Iris pigment epithelial cell (primary cell): Measurements from ENCODE around the gene PRIMPOL.
"Not testable (repeated sequence)": the region's sequence is repeated elsewhere in the genome, so short reads cannot be mapped to it uniquely, and the experiment has no call there.

ENCODE experiments used
- DNase-seq: peaks from one replicate; pipeline ENCODE4 v3.0.0-alpha.2; 2011; ENCODE audit warnings: low read depth

The PRIMPOL gene

DNA sequence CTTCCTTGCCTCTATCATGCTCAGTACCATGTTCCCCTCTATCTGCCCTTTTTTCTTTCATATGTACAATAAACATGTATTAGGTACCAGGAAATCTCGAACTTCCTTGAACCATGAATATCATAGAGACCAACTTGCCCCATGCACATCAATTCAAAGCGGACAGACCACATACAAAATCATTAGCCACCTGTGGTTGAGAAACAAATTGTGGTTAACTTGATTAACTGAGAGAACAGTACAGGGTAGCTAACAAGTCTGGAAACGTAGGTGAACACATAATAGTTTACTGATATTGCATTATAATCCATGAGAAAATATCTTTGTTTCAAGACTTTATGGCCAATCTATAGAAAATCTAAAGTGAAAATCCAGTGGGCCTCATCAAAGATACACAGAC is 8.5 kb upstream of the PRIMPOL start:
- DNase-seq = no peak

GRCh38 chr4:184641451-184641850 is 8.1 kb upstream of the PRIMPOL start:
- no peak for DNase-seq

DNA sequence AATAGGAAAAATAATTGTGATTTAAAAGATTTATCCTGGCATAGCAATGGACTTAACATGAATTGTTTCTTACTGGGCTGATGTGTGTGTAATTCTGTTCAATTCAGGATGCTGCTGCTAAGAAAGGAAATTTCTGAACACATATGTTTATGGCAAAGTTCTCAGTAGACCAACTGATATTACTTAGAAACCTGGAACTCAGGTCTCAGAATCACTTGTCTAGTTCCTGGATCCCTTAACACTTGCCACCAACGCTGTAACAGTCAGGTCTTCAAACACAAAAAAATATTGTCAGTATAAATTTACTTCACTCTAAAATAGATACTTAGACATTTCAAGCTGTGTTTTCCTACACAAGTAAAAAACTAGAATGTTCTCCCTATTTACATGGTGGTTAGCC is 5.8 kb upstream of the PRIMPOL start:
- DNase-seq = no peak

- no peak for DNase-seq
Measured at GRCh38 chr4:184644553-184645307, 4.8 kb upstream of the PRIMPOL start.

DNA sequence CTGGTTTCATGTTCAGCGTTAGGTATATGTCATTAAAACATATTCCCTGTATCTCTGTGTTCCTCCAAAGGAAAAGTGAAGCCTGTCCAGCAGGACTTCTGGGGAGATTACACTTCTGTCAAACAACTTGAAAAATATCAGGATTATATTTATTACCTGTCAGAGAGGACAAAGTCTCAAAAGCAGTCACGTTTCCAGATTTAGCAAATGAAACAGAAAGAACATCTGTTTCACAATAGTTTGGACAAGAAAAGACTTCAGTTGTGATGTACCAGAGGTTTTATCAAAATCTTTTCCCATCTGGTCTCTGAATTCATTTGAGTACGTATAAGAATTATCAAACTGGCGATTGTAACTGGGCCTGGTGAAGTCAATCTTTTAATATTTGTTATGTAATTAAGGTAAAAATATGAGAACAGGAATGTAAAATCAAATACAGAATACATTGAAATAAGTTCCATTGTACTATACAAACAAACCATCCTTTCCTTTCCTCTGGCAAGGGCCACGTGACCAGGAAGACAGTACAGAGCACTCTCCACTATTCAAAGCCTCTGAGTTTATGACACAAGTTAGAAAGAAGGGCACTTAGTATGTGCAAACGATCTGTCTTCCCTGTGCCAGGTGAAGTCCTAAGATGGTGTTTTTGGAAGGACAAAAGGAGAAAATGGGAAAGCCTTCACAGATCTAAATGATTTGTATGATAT is 3.5 kb upstream of the PRIMPOL start:
- DNase-seq = no peak

GRCh38 chr4:184647266-184648053 is 2.1 kb upstream of the PRIMPOL start:
- DNase-seq = peak; percentile 65

DNA sequence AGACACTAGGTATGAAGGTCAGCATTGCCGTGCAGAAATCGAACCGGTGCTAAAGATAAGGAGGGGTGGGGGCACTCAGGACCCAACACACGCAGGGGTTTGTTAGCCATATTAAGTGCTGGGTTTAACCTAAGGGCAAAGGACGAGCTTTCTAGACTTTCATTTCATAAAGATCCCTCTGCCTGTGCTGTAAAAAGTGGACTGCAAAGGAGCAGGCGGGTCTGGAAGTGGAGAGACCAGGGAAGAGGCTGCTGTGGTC is 1.6 kb upstream of the PRIMPOL start:
- peak; percentile 45 for DNase-seq

GRCh38 chr4:184648313-184649025 is 1.1 kb upstream of the PRIMPOL start:
- peak; percentile 49 for DNase-seq

- DNase-seq = peak; percentile 67
Measured at GRCh38 chr4:184649971-184650855, 675 bp downstream of the PRIMPOL start.

DNA sequence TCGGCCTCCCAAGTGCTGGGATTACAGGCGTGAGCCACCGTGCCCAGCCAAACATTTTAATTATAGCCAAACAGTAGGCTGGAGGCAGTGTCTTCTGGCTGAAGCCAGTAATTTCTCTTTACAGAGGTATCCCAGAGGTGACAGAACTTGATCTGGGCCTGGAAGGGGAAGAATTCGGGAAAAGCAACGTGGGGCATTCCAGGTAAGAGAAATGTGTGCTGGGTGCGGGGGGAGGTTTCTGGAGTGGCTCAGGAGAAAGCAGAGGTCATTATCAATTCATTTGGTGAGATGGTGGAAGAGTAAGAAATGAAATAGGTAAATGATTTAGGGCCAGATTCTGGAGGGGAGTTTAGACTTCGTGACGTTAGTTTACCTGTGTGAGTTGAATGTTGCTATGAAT is 2.4 kb downstream of the PRIMPOL start:
- no peak for DNase-seq

DNA sequence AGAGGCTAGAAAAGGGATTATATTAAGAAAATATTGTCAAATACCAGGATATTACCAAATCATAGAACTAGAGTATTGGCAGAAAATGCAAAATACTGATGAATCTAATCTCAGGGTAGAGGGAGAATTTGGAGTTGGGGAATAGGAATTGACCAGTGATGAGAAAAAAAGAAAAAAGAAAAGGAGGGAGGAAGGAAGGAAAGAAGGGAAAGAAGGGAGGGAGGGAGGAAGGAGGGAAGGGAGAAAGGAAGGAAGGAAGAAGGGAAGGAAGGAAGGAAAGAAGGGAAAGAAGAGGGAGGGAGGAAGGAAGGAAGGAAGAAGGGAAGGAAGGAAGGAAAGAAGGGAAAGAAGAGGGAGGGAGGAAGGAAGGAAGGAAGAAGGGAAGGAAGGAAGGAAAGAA is 3.1 kb downstream of the PRIMPOL start:
- DNase-seq = not testable (repeated sequence)

- DNase-seq = peak; percentile 62
Measured at GRCh38 chr4:184653650-184654049, 4.1 kb downstream of the PRIMPOL start.

GRCh38 chr4:184655889-184656869 is 6.6 kb downstream of the PRIMPOL start:
- DNase-seq = no peak

DNA sequence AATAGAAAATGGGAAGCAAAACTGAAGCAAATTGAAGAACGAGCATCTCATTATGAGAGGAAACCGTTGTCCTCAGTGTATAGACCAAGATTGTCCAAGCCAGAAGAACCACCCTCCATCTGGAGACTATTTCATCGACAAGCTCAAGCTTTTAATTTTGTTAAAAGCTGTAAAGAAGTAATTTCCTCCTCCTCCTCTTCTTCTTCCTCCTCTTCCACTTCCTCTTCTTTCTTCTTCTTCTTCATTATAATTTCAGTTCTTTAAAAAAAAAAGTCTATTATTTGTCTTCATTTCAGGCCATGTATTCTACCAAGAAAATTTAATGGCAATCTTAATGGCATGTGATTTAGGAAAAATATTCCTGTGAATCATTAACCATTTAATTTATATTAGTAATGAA is 7.6 kb downstream of the PRIMPOL start:
- DNase-seq = no peak

DNA sequence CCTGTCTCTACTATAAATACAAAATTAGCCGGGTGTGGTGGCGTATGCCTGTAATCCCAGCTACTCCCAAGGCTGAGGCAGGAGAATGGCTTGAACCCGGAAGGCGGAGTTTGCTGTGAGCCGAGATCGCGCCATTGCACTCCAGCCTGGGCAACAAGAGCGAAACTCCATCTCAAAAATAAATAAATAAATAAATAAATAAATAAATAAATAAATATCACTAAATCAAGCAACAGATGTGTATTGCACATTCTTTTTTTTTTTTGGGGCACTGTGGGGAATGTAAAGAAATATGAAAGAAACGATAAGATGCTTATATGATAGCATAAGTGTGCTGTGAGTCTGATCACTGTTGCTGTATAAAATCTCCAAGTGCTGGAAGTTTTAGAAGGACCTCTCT is 8.3 kb downstream of the PRIMPOL start:
- not testable (repeated sequence) for DNase-seq

DNA sequence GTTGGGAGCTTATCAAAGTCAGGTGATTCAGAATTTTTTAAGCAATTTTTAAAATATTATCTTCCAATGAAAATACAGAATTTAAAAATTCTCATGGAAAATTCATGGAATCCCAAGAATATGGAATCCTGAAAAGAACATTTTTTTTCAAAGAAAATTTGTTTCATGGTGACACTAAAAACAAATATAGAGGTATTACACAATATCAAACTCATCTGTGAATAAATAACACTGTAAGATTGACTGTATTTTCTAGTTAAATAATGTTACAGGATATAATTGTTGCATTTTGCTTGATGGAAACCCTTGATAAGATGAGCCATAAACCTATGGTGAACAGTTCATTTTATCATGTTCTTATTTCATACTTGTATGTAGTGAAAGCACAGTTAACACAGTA is 11.4 kb downstream of the PRIMPOL start:
- no peak for DNase-seq

DNA sequence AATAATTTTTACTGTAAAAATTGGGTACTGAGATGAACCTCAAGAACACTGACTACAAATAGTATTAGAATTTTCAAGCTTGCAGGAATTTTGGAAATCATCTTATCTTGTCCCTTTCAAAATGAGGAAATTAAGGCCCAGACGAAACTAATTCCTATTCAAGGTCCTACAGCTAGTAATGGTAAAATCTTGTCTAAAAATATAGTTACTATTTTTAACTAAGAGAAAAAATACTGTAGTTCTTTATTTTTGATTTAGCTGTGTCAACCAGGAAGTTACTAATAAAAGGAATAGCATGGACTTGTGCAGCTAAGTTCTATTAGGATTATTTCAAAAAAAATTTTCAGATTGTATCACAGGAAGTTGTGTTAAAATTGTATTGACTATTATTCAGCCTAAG is 12.7 kb downstream of the PRIMPOL start:
- no peak for DNase-seq

DNA sequence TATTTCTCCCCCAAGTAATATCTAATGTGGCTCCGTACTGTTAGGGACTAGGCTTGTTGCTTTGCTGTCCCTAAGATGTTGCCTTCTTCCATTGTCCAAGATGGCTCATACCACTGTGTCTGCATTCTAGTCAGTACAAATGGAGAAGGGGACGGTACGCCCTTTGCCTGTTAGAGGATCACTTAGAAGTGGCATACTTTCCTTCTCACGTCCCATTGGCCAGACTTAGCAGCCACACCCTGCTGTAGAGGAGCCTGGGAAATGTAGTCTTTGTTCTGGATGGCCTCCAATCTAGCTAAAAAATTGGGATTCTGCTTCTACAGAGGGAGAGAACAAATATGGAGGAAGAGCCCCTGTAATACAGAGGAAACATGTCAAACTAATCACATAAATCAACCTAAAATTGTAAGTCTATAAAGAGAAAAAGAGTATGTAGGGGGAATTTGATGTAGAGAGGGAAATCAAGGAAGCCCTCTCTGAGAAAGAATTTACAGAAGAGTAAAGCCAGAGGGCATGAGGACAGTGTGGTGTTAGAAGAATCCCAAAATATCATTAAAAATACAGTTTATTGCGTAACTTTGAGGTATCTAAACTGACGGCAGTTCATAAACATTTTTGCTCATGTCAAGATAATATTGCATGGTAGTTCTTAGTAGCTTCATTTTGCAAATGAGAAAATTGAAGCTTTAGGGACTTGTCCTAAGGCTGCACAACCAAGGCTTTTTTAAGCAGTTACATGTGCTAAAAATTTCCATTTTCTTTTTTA is 15.1 kb downstream of the PRIMPOL start:
- peak; percentile 49 for DNase-seq

DNA sequence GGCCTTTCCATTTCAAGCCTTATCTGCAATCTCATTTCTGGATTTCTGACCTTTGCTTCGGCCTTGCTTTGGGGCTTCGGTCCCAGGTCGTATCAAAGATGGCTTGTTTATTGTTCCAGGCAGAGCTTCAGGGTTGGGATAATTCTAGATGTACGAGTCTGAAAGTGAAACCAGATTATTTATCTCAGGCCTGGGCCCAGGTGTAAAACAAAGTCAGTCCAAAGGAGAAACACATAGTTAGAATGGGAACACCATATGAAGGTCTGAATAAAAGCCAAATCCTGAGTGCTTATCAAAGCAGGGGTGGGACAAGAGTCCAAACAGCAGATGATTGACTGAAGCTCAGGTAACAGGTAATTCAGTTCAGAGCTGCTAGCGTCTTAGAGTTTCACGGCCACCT is 17.1 kb downstream of the PRIMPOL start:
- DNase-seq = no peak

- DNase-seq = no peak
Measured at GRCh38 chr4:184668096-184668495, 18.6 kb downstream of the PRIMPOL start.
